Endothelial cell of umbilical vein (primary cell): ENCODE results near the gene SRL. TPM values are rescaled to one million over a fixed set of nuclear protein-coding genes. Genes with fewer than 3 reads are reported as not detected.

Experiments used
- BruUV-seq: library from RNA; stranded (reverse); fragments of 400-500 nt; replicated peaks from 2 replicates; lab custom pipeline; 2021; lab: Mats Ljungman, UMichigan
- CTCF ChIA-PET: fragments of 300-600, 350-600 bp; sonication (Branson Sonifier 250); formaldehyde crosslinking; loops from one replicate; lab custom pipeline; 2021; ENCODE audit warnings: antibody characterized with exemption, inconsistent platforms; lab: Charles Lee
- POLR2A ChIA-PET: fragments of 300-600, 350-600 bp; sonication (Branson Sonifier 250); formaldehyde crosslinking; loops from one replicate; lab custom pipeline; 2021; ENCODE audit warnings: antibody characterized with exemption, inconsistent platforms; lab: Charles Lee
- DNase-seq: peaks from one replicate; pipeline ENCODE4 v3.0.0-alpha.2; 2011; ENCODE audit warnings: low read depth, low spot score
- FAIRE-seq: peaks from 2 replicates; lab custom pipeline; 2011; peaks lifted over from hg19 to GRCh38; lab: Jason Lieb, UNC
- H2AFZ ChIP-seq: 2 replicates; pipeline ENCODE4 v1.6.0; 2012; ENCODE audit warnings: low read depth, low read length, control low read depth, inconsistent platforms
- H3K27ac ChIP-seq: 2 replicates; pipeline ENCODE4 v1.5.1; 2011; ENCODE audit warnings: low read depth, mild to moderate bottlenecking, control low read depth, low read length, moderate library complexity; ENCODE audit not compliant: insufficient read depth
- H3K27me3 ChIP-seq, 2 experiments: 2 replicates each; pipeline versions ENCODE4 v1.6.0 to v1.6.1; 2011; ENCODE audit warnings: low read length in 2 of 2, mixed read lengths in 1 of 2; ENCODE audit not compliant: control insufficient read depth in 2 of 2, insufficient read depth in 2 of 2
- H3K36me3 ChIP-seq, 2 experiments: 2 replicates in 1 of 2; 3 replicates in 1 of 2; pipeline ENCODE4 v1.5.1; 2011; ENCODE audit warnings: low read length in 2 of 2, mild to moderate bottlenecking in 1 of 2, moderate library complexity in 1 of 2; ENCODE audit not compliant: control insufficient read depth in 2 of 2, insufficient read depth in 2 of 2; ENCODE audit errors: extremely low read depth in 1 of 2
- H3K4me1 ChIP-seq: 3 replicates; pipeline ENCODE4 v1.5.1; 2011; ENCODE audit warnings: mild to moderate bottlenecking, low read length; ENCODE audit not compliant: control insufficient read depth, insufficient read depth; ENCODE audit errors: extremely low read depth
- H3K4me2 ChIP-seq: 2 replicates; pipeline ENCODE4 v1.6.1; 2011; ENCODE audit warnings: low read length, control low read depth, mixed read lengths; ENCODE audit not compliant: insufficient read depth
- H3K4me3 ChIP-seq, 3 experiments: fragments of 200-600 bp in 1 of 3; sonication (generic), shearing (Covaris generic) in 1 of 3; replicated peaks in 1 of 3; 2 replicates each; pipeline ENCODE4 v1.5.1; 2011 to 2016; ENCODE audit warnings: control low read depth in 3 of 3, low read length in 3 of 3, mild to moderate bottlenecking in 2 of 3, inconsistent platforms in 1 of 3, low read depth in 1 of 3, moderate library complexity in 1 of 3; ENCODE audit not compliant: insufficient read depth in 1 of 3
- H3K79me2 ChIP-seq: 2 replicates; pipeline ENCODE4 v1.6.0; 2012; ENCODE audit warnings: low read length, inconsistent platforms; ENCODE audit not compliant: control insufficient read depth, insufficient read depth
- H3K9ac ChIP-seq: replicated peaks from 2 replicates; pipeline ENCODE3; 2011; ENCODE audit warnings: low read length, control low read depth; ENCODE audit not compliant: insufficient read depth; ENCODE audit errors: extremely low read depth
- H3K9me1 ChIP-seq: replicated peaks from 3 replicates; pipeline ENCODE4 v1.6.0; 2011; ENCODE audit warnings: mild to moderate bottlenecking, low read length; ENCODE audit not compliant: control insufficient read depth, insufficient read depth; ENCODE audit errors: extremely low read depth
- H3K9me3 ChIP-seq: replicated peaks from 2 replicates; pipeline ENCODE4 v1.5.1; 2012; ENCODE audit warnings: low read length, inconsistent platforms; ENCODE audit not compliant: control insufficient read depth, insufficient read depth
- H4K20me1 ChIP-seq: replicated peaks from 2 replicates; pipeline ENCODE3; 2011; ENCODE audit warnings: mild to moderate bottlenecking, low read length; ENCODE audit not compliant: control insufficient read depth, insufficient read depth; ENCODE audit errors: extremely low read depth
- EZH2 ChIP-seq: IDR thresholded peaks from 2 replicates; pipeline ENCODE4 v1.6.1; 2012; ENCODE audit warnings: borderline replicate concordance, low read depth, mild to moderate bottlenecking, moderate library complexity, low read length, inconsistent platforms; ENCODE audit not compliant: severe bottlenecking
- FOS ChIP-seq: IDR thresholded peaks from 2 replicates; pipeline ENCODE4 v1.6.1; 2011; ENCODE audit warnings: mild to moderate bottlenecking, low read length, moderate library complexity, borderline replicate concordance; ENCODE audit not compliant: insufficient read depth
- GATA2 ChIP-seq: IDR thresholded peaks from 2 replicates; pipeline ENCODE4 v1.7.0; 2011; ENCODE audit warnings: low read depth, mild to moderate bottlenecking, moderate library complexity, mixed read lengths, low read length; ENCODE audit not compliant: insufficient read length, insufficient read depth
- JUN ChIP-seq: IDR thresholded peaks from 2 replicates; pipeline ENCODE4 v1.6.1; 2011; ENCODE audit warnings: borderline replicate concordance, low read depth; ENCODE audit not compliant: insufficient read length, insufficient read depth
- MYC ChIP-seq: IDR thresholded peaks from one replicate; pipeline ENCODE4 v1.6.1; 2011; ENCODE audit warnings: mild to moderate bottlenecking, low read depth, low read length
- POLR2A ChIP-seq: IDR thresholded peaks from 2 replicates; pipeline ENCODE4 v1.6.1; 2012; ENCODE audit warnings: low read depth, mild to moderate bottlenecking, control low read depth, low read length
- POLR2AphosphoS5 ChIP-seq: IDR thresholded peaks from 2 replicates; pipeline ENCODE4 v1.6.1; 2012; ENCODE audit warnings: low read depth, mild to moderate bottlenecking, control low read depth, low read length, moderate library complexity; ENCODE audit not compliant: insufficient read depth
- dilution Hi-C: fragments of 300-500 bp; cut with MboI; formaldehyde crosslinking; loops from one replicate; pipeline ENCODE4 v1.15.0; 2019; ENCODE audit warnings: low sequenced_read_pairs; ENCODE audit not compliant: extremely low pct_ligation_motif_present
- intact Hi-C: fragments of 100-400 bp; cut with micrococcal nuclease; formaldehyde crosslinking; loops from one replicate; pipeline ENCODE4 v1.10.0; 2022
- polyA plus RNA-seq, 4 experiments: library from polyadenylated mRNA; depleted of rRNA in 3 of 4; stranded (reverse) in 3 of 4; unstranded in 1 of 4; fragments of >200 nt; gene quantifications; 2 replicates each; pipeline versions ENCODE4 v1.2.1 to v1.2.3, GENCODE V29; 2011 to 2012; ENCODE audit warnings: missing spikeins in 1 of 4
- total RNA-seq: library from RNA; stranded (reverse); gene quantifications from 2 replicates; pipeline ENCODE4 v1.2.3, GENCODE V29; 2021
- TF ChIP-seq, protein P1 (sequence below): IDR thresholded peaks from 2 replicates; pipeline ENCODE4 v1.6.1; 2011; ENCODE audit not compliant: insufficient read depth, insufficient read length
- TF ChIP-seq, protein P2 (sequence below), 2 donors: IDR thresholded peaks; 1 replicate in 1 of 2; 2 replicates in 1 of 2; pipeline ENCODE4 v1.5.1; 2011; ENCODE audit warnings: low read length in 2 of 2, mild to moderate bottlenecking in 2 of 2, moderate library complexity in 2 of 2, control low read depth in 1 of 2, inconsistent platforms in 1 of 2, low read depth in 1 of 2; ENCODE audit not compliant: insufficient read depth in 1 of 2; ENCODE audit errors: extremely low read depth in 1 of 2

The SRL gene
- total and polyA plus RNA-seq, 2 donors (not counting 3 experiments of a cell fraction or from before 2014, with no cell fraction given): 0.21 to 0.29 TPM

DNA sequence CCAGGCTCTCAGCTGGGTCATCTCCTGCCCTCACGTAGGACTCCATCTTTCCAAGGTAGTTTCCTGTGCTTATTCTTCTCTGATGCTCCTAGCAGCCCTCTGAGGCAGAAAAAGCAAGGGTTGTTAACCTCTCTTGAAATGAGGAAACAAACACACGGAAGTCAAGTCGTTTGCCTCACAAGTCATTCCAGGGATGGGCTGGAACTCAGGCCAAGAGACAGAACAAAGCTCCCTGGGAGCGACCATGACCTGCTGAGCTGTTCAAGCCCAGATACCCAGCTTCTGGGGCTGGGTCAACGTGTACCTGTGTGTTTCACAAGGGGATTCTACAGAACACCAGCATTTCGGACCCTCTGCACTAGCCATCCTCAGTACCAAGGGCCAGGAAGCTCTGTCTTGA lies 28.1 kb downstream of the SRL start:
- CTCF ChIA-PET: interaction anchor here (0.8 to 1.5 kb wide), 2 partner anchors 13 to 231 kb away, joined by 4 to 5 read pairs; no protein-coding TSS in a partner anchor
- BruUV-seq: no TSS peak
- POLR2A ChIA-PET: no interaction called here

More for the DNA sequence above, 28.1 kb downstream of the SRL start:
- Histone ChIP-seq H3K9me1 (no peaks in the 10 kb centered on the region), H2AFZ (no peak overlapping the region), H3K36me3 (no peaks in the 10 kb centered on the region), H3K9me3 (no peaks in the 10 kb centered on the region), H3K4me2 (no peak overlapping the region), H3K9ac (no peak overlapping the region), H3K27me3 (no peaks in the 10 kb centered on the region), H3K79me2 (no peaks in the 10 kb centered on the region), H4K20me1 (no peaks in the 10 kb centered on the region), H3K4me3 (no peak overlapping the region), H3K27ac (no peak overlapping the region), H3K4me1 (no peaks in the 10 kb centered on the region)
- no peak for TF ChIP-seq JUN
- no peak for TF ChIP-seq EZH2
- no peak for TF ChIP-seq MYC
- TF ChIP-seq POLR2A: no peak
- no peak for TF ChIP-seq GATA2
- TF ChIP-seq FOS: no peak
- TF ChIP-seq, protein P1, sequence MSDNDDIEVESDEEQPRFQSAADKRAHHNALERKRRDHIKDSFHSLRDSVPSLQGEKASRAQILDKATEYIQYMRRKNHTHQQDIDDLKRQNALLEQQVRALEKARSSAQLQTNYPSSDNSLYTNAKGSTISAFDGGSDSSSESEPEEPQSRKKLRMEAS: no peak
- TF ChIP-seq, protein P2, sequence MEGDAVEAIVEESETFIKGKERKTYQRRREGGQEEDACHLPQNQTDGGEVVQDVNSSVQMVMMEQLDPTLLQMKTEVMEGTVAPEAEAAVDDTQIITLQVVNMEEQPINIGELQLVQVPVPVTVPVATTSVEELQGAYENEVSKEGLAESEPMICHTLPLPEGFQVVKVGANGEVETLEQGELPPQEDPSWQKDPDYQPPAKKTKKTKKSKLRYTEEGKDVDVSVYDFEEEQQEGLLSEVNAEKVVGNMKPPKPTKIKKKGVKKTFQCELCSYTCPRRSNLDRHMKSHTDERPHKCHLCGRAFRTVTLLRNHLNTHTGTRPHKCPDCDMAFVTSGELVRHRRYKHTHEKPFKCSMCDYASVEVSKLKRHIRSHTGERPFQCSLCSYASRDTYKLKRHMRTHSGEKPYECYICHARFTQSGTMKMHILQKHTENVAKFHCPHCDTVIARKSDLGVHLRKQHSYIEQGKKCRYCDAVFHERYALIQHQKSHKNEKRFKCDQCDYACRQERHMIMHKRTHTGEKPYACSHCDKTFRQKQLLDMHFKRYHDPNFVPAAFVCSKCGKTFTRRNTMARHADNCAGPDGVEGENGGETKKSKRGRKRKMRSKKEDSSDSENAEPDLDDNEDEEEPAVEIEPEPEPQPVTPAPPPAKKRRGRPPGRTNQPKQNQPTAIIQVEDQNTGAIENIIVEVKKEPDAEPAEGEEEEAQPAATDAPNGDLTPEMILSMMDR (IDR thresholded peaks at IDR 0.05; ENCODE audit: extremely low read depth in 1 of 2, insufficient read depth in 1 of 2, low read depth in 1 of 2, low read length in 2 of 2): no peak
- TF ChIP-seq POLR2AphosphoS5: no peak
- intact Hi-C loops (no loop called here), dilution Hi-C loops (no loop called here)
- FAIRE-seq (no peak), DNase-seq (no peak)
